Activated CD4-positive, alpha-beta T cell treated with anti-CD3 and anti-CD28 coated beads, Interleukin-2, amount 50 U/mL, for 16 hours (primary cell): ENCODE results near the gene HIF1AN.
"Not testable (repeated sequence)": the region's sequence is repeated elsewhere in the genome, so short reads cannot be mapped to it uniquely, and the experiment has no call there.

Experiments used
- DNase-seq: peaks from one replicate; pipeline ENCODE4 v3.0.0-alpha.2; 2020

Gene HIF1AN

DNA sequence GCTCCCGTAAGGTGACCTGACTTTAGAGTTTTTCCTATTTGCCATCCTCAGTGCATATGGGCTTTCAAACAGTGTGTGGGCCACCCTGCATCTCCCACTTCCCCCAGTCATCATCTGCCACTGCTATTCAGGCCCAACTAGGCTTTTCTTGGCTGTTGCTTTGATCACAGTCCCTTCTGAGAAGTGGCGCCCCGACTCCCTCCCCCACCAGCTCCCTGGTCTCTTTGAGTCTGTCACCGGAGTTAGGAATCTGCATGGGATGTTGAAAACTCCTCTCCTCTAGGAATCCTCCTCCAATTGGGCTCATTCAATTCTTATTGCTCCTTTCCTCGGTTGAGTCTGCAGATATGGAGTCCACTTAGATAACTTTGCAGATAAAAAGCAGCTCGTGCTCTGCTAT, 32.1 kb downstream of the HIF1AN start:
- DNase-seq, result no peak

DNA sequence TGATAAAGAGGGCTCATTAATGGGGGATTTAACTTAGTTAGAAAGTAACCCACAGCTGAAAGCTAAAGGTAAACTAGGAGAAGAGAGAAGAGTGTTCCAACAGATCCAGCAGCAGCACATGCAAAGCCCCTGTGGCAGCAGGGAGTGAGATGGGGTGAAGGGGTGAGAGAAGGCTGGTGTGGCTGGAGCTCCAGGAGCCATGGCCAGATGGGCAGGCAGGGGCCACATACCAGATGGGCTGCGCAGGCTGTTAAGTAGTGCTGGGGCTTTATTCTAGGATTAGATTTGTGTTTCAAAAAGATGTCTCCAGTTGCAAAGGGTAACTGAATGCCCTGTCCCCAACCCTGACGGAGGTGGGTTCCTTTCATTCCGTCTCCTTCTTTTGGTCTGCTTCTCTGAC, 33.2 kb downstream of the HIF1AN start:
- no peak for DNase-seq

DNA sequence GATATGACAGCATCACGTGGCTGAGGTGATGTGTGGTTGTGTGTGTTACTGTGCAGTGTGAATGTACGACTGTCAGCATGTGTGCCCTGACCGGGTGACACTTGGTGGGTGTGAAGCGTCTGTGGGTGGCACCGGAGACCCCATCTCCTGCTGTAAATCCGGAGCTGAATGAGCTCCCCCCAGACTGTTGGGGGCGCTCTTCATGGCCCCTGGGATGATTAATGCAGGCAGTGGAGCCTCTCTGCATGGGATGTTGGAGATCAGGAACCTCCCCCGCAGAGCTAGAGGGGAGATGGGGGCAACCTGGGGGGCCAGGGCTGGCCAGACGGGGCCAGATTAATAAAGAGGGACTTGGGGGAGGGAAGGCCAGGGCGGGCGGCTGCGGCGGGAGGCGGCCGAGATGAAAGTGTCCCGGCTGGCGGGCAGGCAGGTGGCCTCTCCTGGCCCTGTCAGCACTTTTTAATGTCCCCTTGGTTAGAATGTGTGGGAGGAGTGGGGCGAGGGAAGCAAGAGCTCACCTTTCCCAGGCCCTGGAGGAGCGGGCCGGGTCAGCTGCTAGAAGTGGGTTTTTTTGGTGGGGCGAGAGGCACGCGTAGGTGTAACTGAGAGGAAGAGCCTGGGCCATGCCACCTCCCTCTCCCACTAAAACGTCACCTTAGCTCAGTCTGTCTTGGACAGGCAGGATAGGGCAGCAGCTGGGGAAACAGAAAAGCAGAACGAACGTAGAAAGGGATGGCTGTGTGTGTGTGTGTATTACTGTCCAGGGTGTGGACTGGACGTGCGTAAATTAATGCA, 34.1 kb downstream of the HIF1AN start:
- DNase-seq, result no peak

DNA sequence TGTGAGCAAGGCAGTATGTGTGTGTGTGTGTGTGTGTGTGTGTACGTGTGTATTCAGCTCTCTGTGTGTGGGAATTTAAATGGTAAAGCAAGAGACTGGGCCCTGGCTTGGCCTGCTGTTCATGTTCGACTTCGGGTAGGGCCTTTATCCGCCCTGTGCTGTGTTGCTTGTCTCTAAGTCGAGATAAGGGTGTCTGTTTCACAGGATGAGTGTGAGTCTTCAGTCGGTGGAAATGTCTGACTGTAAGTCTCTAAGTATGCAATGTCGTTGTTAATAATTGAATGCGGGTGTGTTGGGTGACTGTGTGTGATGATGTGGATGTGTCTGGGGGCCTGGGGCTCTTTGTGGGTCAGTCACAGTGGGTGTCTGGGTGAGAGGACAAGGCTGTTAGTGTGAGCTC, 34.8 kb downstream of the HIF1AN start:
- DNase-seq, result no peak

DNA sequence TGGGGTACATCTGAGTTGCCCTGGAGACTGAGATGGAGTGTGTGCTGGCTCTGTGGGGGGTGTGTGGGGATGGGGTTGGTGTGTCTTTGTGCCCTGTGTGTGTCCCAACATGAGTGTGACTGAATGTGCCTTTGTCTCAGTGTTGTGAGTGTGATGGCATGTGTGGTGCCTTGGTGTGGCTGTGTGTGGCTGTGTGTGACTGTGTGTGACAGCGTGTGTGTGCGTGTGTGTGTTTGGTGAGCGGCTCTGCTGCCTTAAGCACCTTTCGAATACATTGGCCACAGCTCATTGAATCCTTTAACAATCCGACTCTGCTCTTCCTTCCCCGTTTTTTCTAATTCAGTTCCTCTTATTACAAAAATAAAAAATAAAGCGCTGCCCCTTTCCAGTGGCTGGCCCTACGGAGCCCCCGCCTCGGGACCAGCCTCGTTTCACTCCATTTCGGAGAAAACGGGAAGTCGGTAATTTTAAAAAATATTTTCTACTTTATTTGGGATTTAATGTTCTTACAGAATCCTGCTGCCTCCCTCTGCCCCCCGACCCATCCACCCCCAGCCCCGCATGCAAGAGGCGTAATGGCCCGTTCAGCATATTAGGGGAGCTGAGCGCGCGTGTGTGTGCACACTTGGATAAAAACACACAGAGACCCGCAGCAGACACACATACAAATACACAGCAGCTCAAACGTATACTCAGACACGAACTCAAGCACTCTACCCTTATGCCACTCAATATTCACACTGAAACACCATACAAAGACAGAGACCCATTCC, 35.5 kb downstream of the HIF1AN start:
- no peak for DNase-seq

DNA sequence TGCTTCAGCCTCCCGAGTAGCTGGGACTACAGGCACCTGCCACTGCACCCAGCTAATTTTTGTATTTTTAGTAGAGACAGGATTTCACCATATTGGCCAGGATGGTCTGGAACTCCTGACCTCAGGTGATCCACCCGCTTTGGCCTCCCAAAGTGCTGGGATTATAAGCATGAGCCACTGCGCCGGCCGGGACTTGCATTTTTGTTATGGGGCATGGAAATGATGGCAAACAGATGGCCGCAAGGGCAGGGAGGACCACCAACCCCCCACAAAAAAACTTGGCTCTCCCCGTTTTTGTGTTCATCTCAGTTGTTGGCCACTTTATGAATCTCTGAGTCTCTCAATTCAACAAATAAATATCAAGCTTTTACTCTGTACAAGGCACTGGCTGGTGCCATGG, 39.4 kb downstream of the HIF1AN start:
- not testable (repeated sequence) for DNase-seq

DNA sequence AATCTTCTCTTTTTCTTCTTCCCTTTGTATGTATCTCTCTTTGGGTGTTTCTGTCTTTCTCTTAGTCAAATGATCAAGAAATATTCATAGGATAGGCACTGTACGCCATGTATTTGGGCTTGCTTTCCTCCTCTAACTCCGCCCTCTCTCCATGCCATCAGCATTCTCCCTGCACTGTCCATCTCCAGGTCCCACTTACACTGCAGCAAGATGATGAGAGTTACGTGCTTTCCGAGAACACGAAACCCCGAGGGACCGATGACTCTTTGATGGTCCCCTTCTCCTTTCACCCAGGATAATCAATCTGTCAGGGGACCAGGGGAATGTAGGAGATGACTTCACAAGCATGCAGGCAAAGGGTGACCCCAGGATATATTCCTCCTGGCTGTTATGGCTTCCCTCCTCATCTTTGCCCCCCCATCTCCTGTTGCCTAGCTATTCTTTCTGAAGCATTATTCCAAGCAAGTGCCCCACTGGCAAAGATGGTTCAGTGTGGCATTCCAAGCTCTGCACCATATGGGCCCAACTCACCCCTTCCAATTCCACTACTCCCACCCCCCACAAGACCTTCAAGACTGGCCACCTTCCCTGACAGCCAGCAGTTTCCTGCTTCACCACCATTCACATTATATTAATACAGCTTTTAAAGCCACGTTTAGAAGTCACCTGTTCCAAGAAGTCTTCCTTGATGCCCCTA, 40.0 kb downstream of the HIF1AN start:
- DNase-seq, result no peak

DNA sequence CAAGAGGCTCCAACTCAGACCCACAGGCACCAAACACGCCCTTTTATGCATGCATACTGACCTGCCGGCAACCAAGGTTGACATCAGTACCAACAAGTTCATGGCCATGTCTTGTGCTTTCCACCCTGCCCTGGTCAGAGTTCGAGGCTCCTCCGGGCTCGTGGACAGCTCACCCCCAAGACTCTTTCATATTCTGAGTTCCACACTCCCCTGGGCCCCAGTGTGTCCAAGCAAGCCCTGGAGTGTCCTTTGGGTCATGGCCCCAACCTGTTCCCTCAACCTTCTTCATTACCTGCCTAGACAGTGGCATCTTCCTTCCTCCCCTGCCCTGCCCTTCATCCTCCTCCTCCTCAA, 40.5 kb downstream of the HIF1AN start:
- DNase-seq, result no peak

DNA sequence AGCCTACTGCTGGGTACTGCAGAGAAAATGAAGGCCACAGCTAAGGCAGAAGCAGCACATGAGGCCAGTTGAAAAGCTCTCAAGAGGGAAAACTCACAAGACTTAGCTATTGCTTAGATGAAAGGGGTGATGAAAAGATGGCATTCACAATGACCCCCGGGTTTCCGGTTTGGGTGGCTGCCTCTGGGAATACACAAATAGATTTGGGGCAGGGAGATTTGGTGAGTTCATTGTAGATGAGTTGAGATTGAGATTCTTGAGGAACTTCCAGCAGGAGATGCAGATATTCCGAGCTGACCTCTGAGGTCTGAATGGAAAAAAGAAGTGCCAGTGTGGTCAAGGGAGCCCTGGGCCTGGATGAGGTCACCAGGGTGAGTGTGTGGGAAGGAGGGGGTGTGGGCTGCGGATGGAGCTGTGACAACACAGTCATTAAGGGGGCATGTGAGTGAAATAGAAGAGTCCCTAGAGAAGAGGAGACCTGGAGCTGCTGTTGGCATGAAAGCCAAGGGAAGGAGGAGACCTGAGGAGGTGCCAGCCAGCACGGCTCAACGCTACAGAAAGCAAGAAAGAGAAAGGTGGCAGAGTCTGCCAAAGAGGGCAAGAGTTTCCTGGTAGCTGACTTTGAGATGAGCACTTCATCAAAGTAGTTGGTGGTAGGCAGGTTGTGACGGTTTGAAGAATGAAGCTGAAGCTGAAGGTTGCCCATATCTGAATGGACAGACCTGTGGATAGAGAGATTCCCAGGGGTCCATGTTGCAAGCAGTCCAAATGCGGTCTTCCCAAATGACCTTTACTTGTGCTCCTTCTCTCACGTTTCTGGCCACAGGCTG, 43.7 kb downstream of the HIF1AN start:
- DNase-seq, result no peak

DNA sequence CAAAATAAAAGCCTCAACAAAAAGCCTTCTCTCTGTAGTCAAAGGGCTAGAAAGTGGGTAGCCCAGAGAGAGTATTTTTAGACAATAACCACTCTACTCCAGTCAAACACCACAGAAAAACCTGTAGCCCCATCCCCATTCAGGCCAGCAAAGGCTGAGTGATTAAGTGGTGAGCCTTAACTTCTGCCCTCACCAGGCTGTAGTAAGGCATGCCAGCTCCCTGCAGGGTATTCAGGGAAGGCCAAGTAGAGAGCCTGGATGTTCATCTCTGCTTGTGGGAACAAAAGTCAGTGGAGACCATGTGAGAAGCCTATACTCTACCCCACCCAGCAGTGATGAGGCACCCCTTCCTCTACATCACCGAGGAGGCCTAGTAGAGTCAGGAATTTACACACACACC, 51.2 kb downstream of the HIF1AN start:
- no peak for DNase-seq

DNA sequence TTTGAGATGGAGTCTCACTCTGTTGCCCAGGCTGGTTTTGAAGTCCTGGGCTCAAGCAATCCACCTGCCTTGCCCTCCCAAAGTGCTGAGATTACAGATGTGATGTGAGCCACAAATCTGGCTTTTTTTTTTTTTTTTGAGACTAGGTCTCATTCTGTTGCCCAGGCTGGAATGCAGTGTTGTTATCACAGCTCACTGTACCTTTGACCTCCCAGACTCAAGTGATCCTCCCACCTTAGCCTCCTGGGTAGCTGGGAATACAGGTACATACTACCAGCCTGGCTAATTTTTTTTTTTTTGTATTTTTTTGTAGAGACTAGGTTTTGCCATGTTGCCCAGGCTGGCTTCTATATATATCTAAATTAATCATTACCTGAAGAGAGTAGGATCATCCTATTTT, 62.4 kb downstream of the HIF1AN start:
- no peak for DNase-seq

DNA sequence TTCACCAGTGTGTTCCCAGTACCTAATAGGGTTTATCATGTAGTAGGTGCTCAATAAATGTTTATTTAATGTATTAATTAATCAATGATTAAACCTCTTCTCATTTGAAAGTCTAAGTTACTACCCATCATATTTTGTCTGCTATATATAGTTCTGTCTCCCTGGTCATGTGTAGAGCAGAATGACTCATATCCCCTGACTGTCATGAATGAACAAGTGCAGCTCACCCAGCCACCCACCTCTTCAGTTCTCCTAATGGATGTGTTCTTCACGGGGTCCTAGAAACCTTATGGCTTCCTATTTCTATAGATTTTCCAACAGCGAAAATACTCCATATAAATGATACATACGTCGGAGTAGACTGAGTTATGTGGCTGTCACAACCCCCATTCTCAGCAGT, 64.5 kb downstream of the HIF1AN start:
- no peak for DNase-seq

DNA sequence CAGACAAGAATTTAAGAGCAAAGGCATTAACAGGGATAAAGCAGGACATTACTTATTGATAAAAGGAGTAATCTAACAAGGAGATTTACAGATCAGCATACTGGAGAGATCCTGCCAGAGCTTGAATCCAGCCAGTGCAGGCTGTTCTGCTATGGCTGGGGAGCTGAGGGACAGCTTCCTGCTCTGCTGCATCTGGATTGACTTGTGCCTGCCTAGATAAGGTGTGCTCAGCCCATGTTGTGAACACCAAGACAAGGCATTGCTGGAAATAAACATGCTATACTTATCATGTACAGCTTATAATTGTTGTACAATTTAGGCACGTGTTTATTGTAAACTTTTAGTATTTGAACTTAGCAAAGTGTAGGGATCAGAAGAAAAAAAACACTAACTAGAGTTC, 71.7 kb downstream of the HIF1AN start:
- no peak for DNase-seq
